Forelimb muscle (tissue), 1 donor: ENCODE data around the gene KLHDC7A. TPM values are rescaled to one million over a fixed set of nuclear protein-coding genes. Genes with fewer than 3 reads are reported as not detected.

Experiments used
- DNase-seq: peaks from one replicate; pipeline ENCODE4 v3.0.0-alpha.2; 2013; ENCODE audit warnings: low read depth
- polyA plus RNA-seq: library from polyadenylated mRNA; unstranded; fragments of 120-200 nt; gene quantifications from one replicate; pipeline ENCODE4 v1.2.1, GENCODE V29; 2013; ENCODE audit not compliant: insufficient read length

The KLHDC7A gene
- polyA plus RNA-seq, 1 donor = not detected

- DNase-seq = no peak
Measured at GRCh38 chr1:18470671-18471355, 9.9 kb upstream of the KLHDC7A start.

- DNase-seq = no peak
Measured at GRCh38 chr1:18473195-18473815, 7.4 kb upstream of the KLHDC7A start.

- DNase-seq = no peak
Measured at GRCh38 chr1:18474559-18475175, 6.1 kb upstream of the KLHDC7A start.

- DNase-seq = no peak
Measured at GRCh38 chr1:18475234-18475905, 5.4 kb upstream of the KLHDC7A start.

- DNase-seq = no peak
Measured at GRCh38 chr1:18479454-18479853, 1.3 kb upstream of the KLHDC7A start.

- DNase-seq = no peak
Measured at GRCh38 chr1:18481190-18481920, 625 bp downstream of the KLHDC7A start.

- no peak for DNase-seq
Measured at GRCh38 chr1:18481921-18482701, 1.4 kb downstream of the KLHDC7A start.

- no peak for DNase-seq
Measured at GRCh38 chr1:18482721-18483425, 2.1 kb downstream of the KLHDC7A start.

- no peak for DNase-seq
Measured at GRCh38 chr1:18484276-18484675, 3.5 kb downstream of the KLHDC7A start.

GRCh38 chr1:18484721-18485120 is 4.0 kb downstream of the KLHDC7A start:
- no peak for DNase-seq

GRCh38 chr1:18485227-18485626 is 4.5 kb downstream of the KLHDC7A start:
- DNase-seq = no peak

- DNase-seq = no peak
Measured at GRCh38 chr1:18486195-18486594, 5.5 kb downstream of the KLHDC7A start.

GRCh38 chr1:18489417-18490143 is 8.8 kb downstream of the KLHDC7A start:
- no peak for DNase-seq

- DNase-seq = no peak
Measured at GRCh38 chr1:18491168-18491567, 10.4 kb downstream of the KLHDC7A start.

- no peak for DNase-seq
Measured at GRCh38 chr1:18494304-18494703, 13.6 kb downstream of the KLHDC7A start.

GRCh38 chr1:18495635-18496034 is 14.9 kb downstream of the KLHDC7A start:
- DNase-seq = no peak

- DNase-seq = no peak
Measured at GRCh38 chr1:18496056-18496455, 15.3 kb downstream of the KLHDC7A start.

GRCh38 chr1:18496497-18497235 is 15.9 kb downstream of the KLHDC7A start:
- no peak for DNase-seq

GRCh38 chr1:18501833-18502232 is 21.1 kb downstream of the KLHDC7A start:
- DNase-seq = no peak
